Fibroblast of lung (primary cell): ENCODE results near the gene BCAS2.

Experiments
- EZH2 ChIP-seq: IDR thresholded peaks from 2 replicates; pipeline ENCODE4 v1.5.1; 2012; ENCODE audit warnings: low read length, control low read depth, mild to moderate bottlenecking; ENCODE audit errors: missing control alignments
- TF ChIP-seq, protein P1 (sequence below), 2 donors: IDR thresholded peaks in 1 of 2; conservative IDR thresholded peaks in 1 of 2; 1 replicate in 1 of 2; 2 replicates in 1 of 2; pipeline ENCODE4 v1.5.1; 2011 to 2012; ENCODE audit warnings: low read length in 2 of 2, control low read depth in 1 of 2, inconsistent platforms in 1 of 2, low read depth in 1 of 2, mild to moderate bottlenecking in 1 of 2

DNA sequence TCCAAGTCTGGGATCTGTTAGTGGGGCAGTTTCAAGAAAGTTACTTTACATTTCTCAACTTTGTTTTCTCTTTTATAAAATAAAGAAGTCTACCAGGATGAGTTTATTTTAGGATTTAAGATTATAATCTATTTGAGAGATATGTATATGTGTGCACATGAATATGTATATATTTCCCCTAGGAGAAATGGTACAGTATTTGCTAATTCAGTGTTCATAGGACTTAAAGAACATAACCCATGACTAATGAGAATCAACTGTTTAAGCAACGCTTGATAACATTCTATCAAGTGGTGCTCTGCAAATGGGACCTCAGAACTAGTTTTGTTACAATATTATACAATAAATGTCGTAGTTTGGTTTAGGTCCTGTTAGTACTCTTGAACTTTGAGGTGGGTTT lies 7.0 kb downstream of the BCAS2 start:
- TF ChIP-seq, protein P1, sequence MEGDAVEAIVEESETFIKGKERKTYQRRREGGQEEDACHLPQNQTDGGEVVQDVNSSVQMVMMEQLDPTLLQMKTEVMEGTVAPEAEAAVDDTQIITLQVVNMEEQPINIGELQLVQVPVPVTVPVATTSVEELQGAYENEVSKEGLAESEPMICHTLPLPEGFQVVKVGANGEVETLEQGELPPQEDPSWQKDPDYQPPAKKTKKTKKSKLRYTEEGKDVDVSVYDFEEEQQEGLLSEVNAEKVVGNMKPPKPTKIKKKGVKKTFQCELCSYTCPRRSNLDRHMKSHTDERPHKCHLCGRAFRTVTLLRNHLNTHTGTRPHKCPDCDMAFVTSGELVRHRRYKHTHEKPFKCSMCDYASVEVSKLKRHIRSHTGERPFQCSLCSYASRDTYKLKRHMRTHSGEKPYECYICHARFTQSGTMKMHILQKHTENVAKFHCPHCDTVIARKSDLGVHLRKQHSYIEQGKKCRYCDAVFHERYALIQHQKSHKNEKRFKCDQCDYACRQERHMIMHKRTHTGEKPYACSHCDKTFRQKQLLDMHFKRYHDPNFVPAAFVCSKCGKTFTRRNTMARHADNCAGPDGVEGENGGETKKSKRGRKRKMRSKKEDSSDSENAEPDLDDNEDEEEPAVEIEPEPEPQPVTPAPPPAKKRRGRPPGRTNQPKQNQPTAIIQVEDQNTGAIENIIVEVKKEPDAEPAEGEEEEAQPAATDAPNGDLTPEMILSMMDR (conservative IDR thresholded peaks at IDR 0.05 in 1 of 2, IDR thresholded peaks at IDR 0.05 in 1 of 2; ENCODE audit: low read depth in 1 of 2, low read length in 2 of 2): no peak
- no peak for TF ChIP-seq EZH2
